GM18502 (cell line): ENCODE measurements around the gene SLC35F5.
A peak's percentile ranks its signal among the peaks of the same experiment; 100 is the strongest.
"Not testable (repeated sequence)": the region's sequence is repeated elsewhere in the genome, so short reads cannot be mapped to it uniquely, and the experiment has no call there.

Experiments used
- ATAC-seq: cut with Tn5 transposase; IDR thresholded peaks from one replicate; pipeline ENCODE4 v1.9.1; 2021; ENCODE audit warnings: mild to moderate bottlenecking; ENCODE audit not compliant: unreplicated experiment, poor library complexity

Gene SLC35F5

GRCh38 chr2:113700186-113700841, 56.1 kb downstream of the SLC35F5 start:
- ATAC-seq: peak; percentile 88

GRCh38 chr2:113698892-113699447, 57.5 kb downstream of the SLC35F5 start:
- ATAC-seq: peak; percentile 65

GRCh38 chr2:113698251-113698650, 58.2 kb downstream of the SLC35F5 start:
- ATAC-seq: not testable (repeated sequence)

GRCh38 chr2:113697516-113697915, 58.9 kb downstream of the SLC35F5 start:
- ATAC-seq: no peak

- ATAC-seq: no peak
Measured at GRCh38 chr2:113694438-113694837, 62.0 kb downstream of the SLC35F5 start.

GRCh38 chr2:113692698-113693428, 63.6 kb downstream of the SLC35F5 start:
- ATAC-seq: peak; percentile 81

- ATAC-seq: not testable (repeated sequence)
Measured at GRCh38 chr2:113690871-113691270, 65.6 kb downstream of the SLC35F5 start.

GRCh38 chr2:113686537-113686936, 69.9 kb downstream of the SLC35F5 start:
- no peak for ATAC-seq

- ATAC-seq: no peak
Measured at GRCh38 chr2:113685471-113685870, 71.0 kb downstream of the SLC35F5 start.

- no peak for ATAC-seq
Measured at GRCh38 chr2:113679457-113679856, 77.0 kb downstream of the SLC35F5 start.

- ATAC-seq: no peak
Measured at GRCh38 chr2:113677330-113677729, 79.1 kb downstream of the SLC35F5 start.

- no peak for ATAC-seq
Measured at GRCh38 chr2:113676623-113677266, 79.7 kb downstream of the SLC35F5 start.

GRCh38 chr2:113675875-113676274, 80.6 kb downstream of the SLC35F5 start:
- no peak for ATAC-seq

- no peak for ATAC-seq
Measured at GRCh38 chr2:113672326-113672932, 84.0 kb downstream of the SLC35F5 start.

GRCh38 chr2:113669013-113669412, 87.4 kb downstream of the SLC35F5 start:
- ATAC-seq: not testable (repeated sequence)

GRCh38 chr2:113664761-113665533, 91.5 kb downstream of the SLC35F5 start:
- not testable (repeated sequence) for ATAC-seq

- ATAC-seq: not testable (repeated sequence)
Measured at GRCh38 chr2:113663285-113664060, 93.0 kb downstream of the SLC35F5 start.
